Left forelimb (tissue), 1 donor: Measurements from ENCODE around the gene PDE7B.

Experiments used
- DNase-seq: peaks from one replicate; pipeline ENCODE4 v3.0.0-alpha.2; 2018; ENCODE audit warnings: low spot score

Gene PDE7B

DNA sequence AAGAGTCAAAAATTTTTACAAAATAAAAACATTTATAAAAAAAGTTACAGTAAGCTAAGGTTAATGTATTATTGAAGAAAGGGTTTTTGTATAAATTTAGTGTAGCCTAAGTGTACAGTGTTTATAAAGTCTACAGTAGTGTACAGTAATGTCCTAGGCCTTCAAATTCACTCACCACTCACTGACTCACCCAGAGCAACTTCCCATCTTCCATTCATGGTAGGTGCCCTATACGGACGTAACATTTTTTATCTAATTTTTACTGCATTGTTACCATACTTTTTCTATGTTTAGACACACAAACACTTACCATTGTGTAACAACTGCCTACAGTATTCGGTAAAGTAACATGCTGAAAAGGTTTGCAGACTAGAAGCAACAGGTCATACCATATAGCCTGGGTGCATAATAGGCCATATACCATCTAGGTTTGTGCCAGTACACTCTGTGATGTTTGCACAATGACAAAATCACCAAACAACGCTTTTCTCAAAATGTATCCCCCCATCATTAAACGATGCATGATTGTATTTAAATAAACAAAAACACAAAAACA lies 392.6 kb downstream of the PDE7B start:
- no peak for DNase-seq
